GM18868 (cell line): Measurements from ENCODE around the gene AKAP3.

Experiments used
- ATAC-seq: cut with Tn5 transposase; IDR thresholded peaks from one replicate; pipeline ENCODE4 v1.9.1; 2021; ENCODE audit warnings: mild to moderate bottlenecking, moderate library complexity; ENCODE audit not compliant: unreplicated experiment

Gene AKAP3

GRCh38 chr12:4603946-4604345 is 44.9 kb downstream of the AKAP3 start:
- no peak for ATAC-seq

GRCh38 chr12:4603421-4603820 is 45.4 kb downstream of the AKAP3 start:
- ATAC-seq: no peak

DNA sequence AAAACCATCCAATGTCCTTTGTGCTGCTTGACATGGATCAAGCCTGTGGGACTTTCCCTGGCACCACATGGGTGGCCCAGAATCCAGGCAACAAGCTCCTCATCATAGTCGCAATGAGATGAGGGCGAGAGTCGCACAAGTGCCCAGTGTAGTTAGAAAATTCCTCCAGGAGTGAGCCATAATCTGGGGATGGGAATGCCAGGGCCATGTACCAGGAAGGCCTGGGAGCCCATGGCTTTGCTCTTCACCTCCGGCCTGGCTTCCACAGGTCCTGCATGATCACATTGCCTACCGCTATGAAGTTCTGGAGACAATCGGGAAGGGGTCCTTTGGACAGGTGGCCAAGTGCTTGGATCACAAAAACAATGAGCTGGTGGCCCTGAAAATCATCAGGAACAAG is 53.0 kb downstream of the AKAP3 start:
- no peak for ATAC-seq

DNA sequence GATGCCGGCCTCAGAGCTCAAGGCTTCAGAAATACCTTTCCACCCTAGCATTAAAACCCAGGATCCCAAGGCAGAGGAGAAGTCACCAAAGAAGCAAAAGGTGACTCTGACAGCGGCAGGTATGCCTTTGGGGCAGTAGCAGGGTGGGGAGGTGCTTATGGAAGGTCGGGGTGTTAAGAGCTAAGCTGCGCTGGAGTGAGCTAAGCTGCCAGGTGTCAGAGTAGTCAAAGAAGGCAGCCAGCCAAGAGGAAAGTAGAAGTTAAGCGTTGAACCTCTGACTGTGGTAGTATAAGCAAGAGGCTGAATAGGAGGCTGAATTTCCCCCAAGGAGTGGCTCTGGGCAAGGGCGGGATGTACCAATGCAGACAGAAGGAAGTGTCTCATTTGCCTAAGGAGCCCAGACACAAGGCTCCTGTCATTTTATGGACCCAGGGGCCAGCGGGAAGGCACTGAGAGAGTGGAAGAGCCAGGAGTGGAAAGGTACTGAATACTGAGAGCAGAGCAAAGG is 57.6 kb downstream of the AKAP3 start:
- no peak for ATAC-seq

DNA sequence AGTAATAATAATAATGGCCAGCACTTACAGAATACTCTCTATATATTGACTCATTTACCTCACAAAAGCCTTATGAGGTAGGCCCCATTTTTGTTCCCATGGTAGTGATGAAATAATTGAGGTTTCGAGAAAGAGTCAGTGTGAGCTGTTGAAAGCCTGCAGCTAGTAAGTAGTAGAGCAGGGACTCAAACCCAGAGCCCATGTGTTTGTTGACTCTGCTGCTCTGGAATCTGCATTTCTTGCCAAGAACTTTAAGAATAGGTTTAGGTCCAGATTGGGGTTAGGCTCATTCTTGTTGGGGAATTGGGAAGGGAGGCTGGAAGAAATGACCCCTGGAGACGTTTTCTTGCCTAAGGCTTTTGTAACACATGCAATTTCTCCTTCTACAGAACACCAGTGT is 58.9 kb downstream of the AKAP3 start:
- no peak for ATAC-seq

DNA sequence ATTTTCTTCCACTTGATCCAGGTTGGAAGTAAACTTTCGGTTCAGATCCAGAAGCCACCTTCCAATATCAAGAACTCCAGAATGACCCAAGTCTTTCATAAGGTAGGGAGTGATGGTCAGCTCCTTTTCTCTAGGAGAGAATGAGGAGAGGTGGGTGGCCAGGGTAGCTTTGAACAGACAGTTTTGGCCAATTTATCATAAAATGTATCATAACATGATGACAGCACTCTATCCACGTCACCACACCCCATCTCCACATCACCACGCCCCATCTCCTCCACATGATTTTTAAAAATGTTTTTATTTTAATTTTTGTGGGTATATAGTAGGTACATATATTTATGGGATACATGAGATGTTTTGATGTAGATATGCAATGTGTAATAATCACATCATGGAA is 59.9 kb downstream of the AKAP3 start:
- ATAC-seq: no peak

GRCh38 chr12:4587108-4587507 is 61.7 kb downstream of the AKAP3 start:
- ATAC-seq: no peak

- ATAC-seq: no peak
These were observed 62.4 kb downstream of the AKAP3 start for GRCh38 chr12:4586500-4586899.

GRCh38 chr12:4584896-4585295 is 64.0 kb downstream of the AKAP3 start:
- ATAC-seq: no peak

- ATAC-seq: no peak
These were observed 64.6 kb downstream of the AKAP3 start for GRCh38 chr12:4584281-4584680.

DNA sequence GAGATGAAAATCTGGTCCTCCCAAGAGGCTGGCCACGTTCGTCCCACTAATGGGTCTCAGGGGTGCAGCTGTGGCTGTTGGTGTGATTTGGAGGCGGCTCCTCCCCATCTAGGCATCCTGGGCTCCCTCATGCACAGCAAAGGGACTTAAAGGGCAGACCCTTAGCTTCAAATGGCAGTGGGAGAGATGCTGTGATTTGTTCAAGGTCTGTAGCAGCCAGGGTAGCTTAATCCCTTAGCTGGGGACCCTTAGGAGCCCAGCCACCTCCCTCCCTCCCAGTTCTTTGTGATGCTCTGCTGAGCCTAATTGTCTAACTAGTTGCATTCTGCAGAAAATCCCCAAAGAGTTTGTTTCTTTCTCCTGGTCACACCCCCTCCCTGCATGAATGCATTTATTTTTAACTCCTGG is 68.6 kb downstream of the AKAP3 start:
- no peak for ATAC-seq

DNA sequence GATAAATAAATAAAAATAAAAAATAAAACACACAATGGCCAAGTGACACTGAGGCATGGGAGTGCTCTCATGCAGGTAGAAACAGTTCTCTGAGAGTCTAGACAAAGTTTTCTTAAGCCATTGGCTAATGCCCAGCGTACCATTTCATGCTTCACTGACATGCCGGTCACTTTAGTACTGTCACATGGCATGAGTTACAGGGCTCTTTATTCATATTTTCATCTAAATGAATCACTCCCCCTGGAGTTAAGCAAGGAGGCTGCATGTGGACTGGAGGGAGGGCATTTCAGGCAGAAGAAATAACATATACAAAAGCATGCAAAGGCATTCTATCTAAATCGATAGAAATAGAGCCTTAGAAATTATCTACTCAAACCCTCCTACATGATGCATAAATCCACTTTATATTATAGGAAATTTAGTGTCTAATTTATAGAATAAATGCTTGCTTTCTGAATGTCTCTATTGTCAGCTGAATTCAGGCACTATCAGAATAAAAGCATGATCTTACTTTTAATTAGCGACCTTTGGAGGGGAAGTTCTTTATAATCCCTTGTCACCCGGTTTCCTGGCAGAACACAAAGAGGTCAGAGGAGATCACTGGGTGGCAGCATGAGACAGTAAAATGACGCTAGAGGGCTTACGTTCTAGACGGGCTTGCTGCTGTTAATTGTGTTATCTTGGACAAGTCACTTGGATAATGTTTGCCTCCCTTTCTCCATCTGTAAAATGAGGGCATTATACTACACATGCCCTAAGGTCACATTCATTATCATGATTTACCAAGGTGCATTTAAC is 69.3 kb downstream of the AKAP3 start:
- no peak for ATAC-seq

DNA sequence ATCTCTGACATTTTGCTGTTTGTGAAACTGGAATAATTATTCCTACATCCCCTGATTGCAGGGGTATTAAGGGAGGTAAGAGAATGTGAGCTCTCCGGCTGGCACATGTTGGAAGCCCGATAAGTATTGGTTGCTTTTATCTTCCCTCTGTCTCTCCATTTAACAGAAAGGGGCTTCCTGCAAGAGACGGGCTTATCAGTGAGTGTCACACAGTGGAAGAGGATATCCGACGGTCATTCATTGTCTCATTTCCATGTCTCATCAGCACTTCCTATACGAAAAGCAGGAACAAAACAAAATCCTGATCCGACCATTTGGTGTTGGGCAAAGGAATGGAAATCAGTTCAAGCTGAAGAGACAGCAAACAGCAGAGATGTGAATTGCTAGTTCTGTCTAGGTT is 76.2 kb downstream of the AKAP3 start:
- no peak for ATAC-seq

DNA sequence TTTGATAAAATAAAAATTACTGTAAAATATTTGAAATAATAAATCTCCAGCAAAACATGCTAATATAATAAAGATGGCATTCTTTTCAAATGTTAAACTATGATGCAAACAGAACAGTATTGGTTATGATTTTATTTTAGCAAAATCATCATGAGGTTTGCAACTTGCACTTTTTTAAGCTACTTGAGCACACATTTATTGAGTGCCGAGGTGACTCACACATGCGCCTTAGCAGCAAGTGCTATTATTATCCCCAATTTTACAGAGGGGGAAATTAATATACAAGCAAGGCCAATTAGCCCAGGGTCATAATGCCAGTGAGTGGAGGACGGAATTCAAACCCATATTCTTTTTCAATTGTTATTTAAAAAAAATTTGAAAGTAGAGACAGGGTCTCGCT is 79.6 kb downstream of the AKAP3 start:
- no peak for ATAC-seq

DNA sequence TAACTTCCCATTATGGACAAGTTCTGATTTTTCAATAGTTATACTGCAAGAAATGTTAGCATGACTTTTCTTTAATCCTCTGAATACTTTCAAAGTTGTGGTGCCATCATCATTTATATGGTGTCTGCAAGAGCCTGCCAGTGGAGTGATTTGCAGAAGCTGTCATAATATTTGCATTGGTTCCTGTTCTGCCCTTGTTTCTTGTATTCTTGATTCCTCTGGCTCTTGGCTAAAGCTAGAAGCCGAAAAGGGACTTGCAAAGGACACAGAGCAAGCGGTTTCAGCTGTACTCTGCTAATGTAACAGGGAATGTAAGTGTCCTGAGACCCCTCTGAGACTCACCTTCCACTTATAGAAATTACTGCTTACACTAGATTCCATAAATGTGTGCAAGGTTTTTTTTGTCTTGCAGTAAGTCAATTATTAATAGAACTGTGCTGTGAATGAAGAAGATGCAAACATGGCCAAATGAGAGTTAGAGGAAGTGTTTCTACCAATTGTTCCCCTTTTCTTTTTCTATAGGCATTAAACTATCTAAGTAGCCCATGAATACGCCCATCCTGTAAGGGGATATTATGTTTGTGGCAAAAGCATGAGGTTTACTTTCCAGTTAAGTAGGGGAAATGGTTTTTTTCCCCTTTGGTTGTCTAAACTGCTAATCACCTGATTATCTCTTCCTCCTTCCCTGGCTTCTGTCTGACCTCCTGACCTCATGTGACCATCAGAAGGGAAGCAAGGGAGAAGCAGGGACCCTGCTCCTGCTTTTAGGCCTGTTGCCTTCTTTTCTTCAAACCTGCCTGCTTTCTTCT is 81.6 kb downstream of the AKAP3 start:
- no peak for ATAC-seq

- no peak for ATAC-seq
These were observed 82.4 kb downstream of the AKAP3 start for GRCh38 chr12:4566474-4566873.
